GM19438 (cell line): ENCODE results near the gene BSPH1.
"Not testable (repeated sequence)": the region's sequence is repeated elsewhere in the genome, so short reads cannot be mapped to it uniquely, and the experiment has no call there.

Experiments used
- ATAC-seq: cut with Tn5 transposase; IDR thresholded peaks from one replicate; pipeline ENCODE4 v1.9.1; 2021; ENCODE audit warnings: low read depth; ENCODE audit not compliant: unreplicated experiment

Gene BSPH1

GRCh38 chr19:47928581-47928980, 63.4 kb downstream of the BSPH1 start:
- not testable (repeated sequence) for ATAC-seq

GRCh38 chr19:47920107-47920506, 71.9 kb downstream of the BSPH1 start:
- not testable (repeated sequence) for ATAC-seq
